OCI-LY1 (cell line): ENCODE measurements around the gene KLK12.

Experiments
- EZH2 ChIP-seq: fragments of 200-600 bp; sonication (generic), shearing (Covaris generic); IDR thresholded peaks from 2 replicates; pipeline ENCODE4 v1.8.0; 2017; ENCODE audit warnings: borderline replicate concordance, mixed run types, mild to moderate bottlenecking, antibody characterized with exemption, low read length, moderate library complexity, mixed read lengths
- TF ChIP-seq, protein P1 (sequence below): fragments of 200-600 bp; sonication (generic), shearing (Covaris generic); IDR thresholded peaks from 2 replicates; pipeline ENCODE4 v1.5.1; 2017; ENCODE audit warnings: mild to moderate bottlenecking, antibody characterized with exemption, low read length, moderate library complexity, mixed read lengths

DNA sequence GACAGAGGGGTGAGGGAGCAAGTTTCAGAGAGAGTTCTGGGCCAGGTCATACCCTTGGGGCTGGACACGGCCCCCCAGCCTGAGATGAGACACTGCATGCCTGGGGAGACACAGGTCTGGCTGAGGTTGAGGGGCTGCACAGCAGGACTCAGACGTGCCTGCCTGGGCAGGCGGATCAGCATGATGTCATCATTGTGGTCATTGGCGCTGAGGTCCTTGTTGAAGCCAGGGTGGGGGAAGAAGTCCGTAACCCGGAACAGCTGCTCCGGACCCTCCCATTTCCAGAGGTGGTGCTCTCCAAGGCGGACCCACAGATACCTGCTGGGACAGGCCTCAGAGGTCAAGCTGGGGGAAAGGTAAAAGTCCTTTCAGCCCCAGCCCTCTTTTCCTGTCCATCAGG lies 28.4 kb downstream of the KLK12 start:
- TF ChIP-seq, protein P1, sequence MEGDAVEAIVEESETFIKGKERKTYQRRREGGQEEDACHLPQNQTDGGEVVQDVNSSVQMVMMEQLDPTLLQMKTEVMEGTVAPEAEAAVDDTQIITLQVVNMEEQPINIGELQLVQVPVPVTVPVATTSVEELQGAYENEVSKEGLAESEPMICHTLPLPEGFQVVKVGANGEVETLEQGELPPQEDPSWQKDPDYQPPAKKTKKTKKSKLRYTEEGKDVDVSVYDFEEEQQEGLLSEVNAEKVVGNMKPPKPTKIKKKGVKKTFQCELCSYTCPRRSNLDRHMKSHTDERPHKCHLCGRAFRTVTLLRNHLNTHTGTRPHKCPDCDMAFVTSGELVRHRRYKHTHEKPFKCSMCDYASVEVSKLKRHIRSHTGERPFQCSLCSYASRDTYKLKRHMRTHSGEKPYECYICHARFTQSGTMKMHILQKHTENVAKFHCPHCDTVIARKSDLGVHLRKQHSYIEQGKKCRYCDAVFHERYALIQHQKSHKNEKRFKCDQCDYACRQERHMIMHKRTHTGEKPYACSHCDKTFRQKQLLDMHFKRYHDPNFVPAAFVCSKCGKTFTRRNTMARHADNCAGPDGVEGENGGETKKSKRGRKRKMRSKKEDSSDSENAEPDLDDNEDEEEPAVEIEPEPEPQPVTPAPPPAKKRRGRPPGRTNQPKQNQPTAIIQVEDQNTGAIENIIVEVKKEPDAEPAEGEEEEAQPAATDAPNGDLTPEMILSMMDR: no peak
- no peak for TF ChIP-seq EZH2
